PC-9 (cell line): ENCODE data around the gene OR5AN1. TPM values are rescaled to one million over a fixed set of nuclear protein-coding genes. Genes with fewer than 3 reads are reported as not detected.

Experiments used
- BruUV-seq: library from RNA; stranded (reverse); fragments of 400-500 nt; replicated peaks from 2 replicates; lab custom pipeline; 2021; lab: Mats Ljungman, UMichigan
- CTCF ChIA-PET: fragments of 300-600 bp; sonication (Branson Sonifier 250); formaldehyde crosslinking; loops from one replicate; lab custom pipeline; 2022; ENCODE audit warnings: antibody characterized with exemption; lab: Charles Lee
- POLR2A ChIA-PET: fragments of 300-600 bp; sonication (Branson Sonifier 250); formaldehyde crosslinking; loops from one replicate; lab custom pipeline; 2022; ENCODE audit warnings: antibody characterized with exemption; ENCODE audit not compliant: unreplicated experiment; lab: Charles Lee
- DNase-seq, 2 experiments: peaks; one replicate each; pipeline versions ENCODE4 v3.0.0 to v3.0.0-alpha.2; 2015 to 2022; ENCODE audit warnings: mixed read lengths in 1 of 2
- H2AFZ ChIP-seq: fragments of 200-600 bp; sonication (generic); 2 replicates; pipeline ENCODE4 v1.8.1; 2017; ENCODE audit warnings: antibody characterized with exemption
- H3F3A ChIP-seq: fragments of 200-600 bp; sonication (generic); 2 replicates; pipeline ENCODE4 v1.8.1; 2017; ENCODE audit warnings: antibody characterized with exemption, mild to moderate bottlenecking, low read depth; ENCODE audit not compliant: insufficient read depth
- H3K27ac ChIP-seq: fragments of 200-600 bp; sonication (generic); 2 replicates; pipeline ENCODE4 v1.6.1; 2016; ENCODE audit warnings: mixed run types
- H3K27me3 ChIP-seq: fragments of 200-600 bp; sonication (generic); 2 replicates; pipeline ENCODE4 v1.6.1; 2016; ENCODE audit warnings: low read depth, mixed run types; ENCODE audit not compliant: insufficient read depth
- H3K36me3 ChIP-seq: fragments of 200-600 bp; sonication (generic); 2 replicates; pipeline ENCODE4 v1.6.1; 2016; ENCODE audit warnings: low read depth, mixed run types
- H3K4me1 ChIP-seq: fragments of 200-600 bp; sonication (generic); replicated peaks from 2 replicates; pipeline ENCODE4 v1.6.1; 2016; ENCODE audit warnings: mixed run types; ENCODE audit not compliant: insufficient read depth
- H3K4me2 ChIP-seq: fragments of 200-600 bp; sonication (generic); 2 replicates; pipeline ENCODE4 v1.6.1; 2017; ENCODE audit warnings: mixed run types
- H3K4me3 ChIP-seq: fragments of 200-600 bp; sonication (generic); 2 replicates; pipeline ENCODE4 v1.6.1; 2016; ENCODE audit warnings: mixed run types
- H3K79me2 ChIP-seq: fragments of 200-600 bp; sonication (generic); 2 replicates; pipeline ENCODE4 v1.6.1; 2017; ENCODE audit warnings: low read depth, mixed run types
- H3K9me2 ChIP-seq: fragments of 200-600 bp; sonication (generic); 2 replicates; pipeline ENCODE4 v1.8.1; 2017; ENCODE audit warnings: mild to moderate bottlenecking; ENCODE audit not compliant: insufficient read depth
- H3K9me3 ChIP-seq: fragments of 200-600 bp; sonication (generic); 2 replicates; pipeline ENCODE4 v1.8.1; 2016; ENCODE audit warnings: low read depth; ENCODE audit not compliant: insufficient read depth
- H4K20me1 ChIP-seq: fragments of 200-600 bp; sonication (generic); 2 replicates; pipeline ENCODE4 v1.8.1; 2017; ENCODE audit not compliant: insufficient read depth
- CTCF ChIP-seq: fragments of 200-600 bp; sonication (generic); conservative IDR thresholded peaks from 2 replicates; pipeline ENCODE4 v1.6.1; 2017; ENCODE audit warnings: mixed run types, antibody characterized with exemption, mild to moderate bottlenecking, moderate library complexity
- EZH2 ChIP-seq: fragments of 200-600 bp; sonication (generic); IDR thresholded peaks from 2 replicates; pipeline ENCODE4 v1.8.0; 2017; ENCODE audit warnings: antibody characterized with exemption, low read depth
- intact Hi-C: fragments of 100-400 bp; cut with micrococcal nuclease; formaldehyde crosslinking; loops from one replicate; pipeline ENCODE4 v1.10.0; 2022; ENCODE audit not compliant: unreplicated experiment
- total RNA-seq: library from RNA; stranded (reverse); gene quantifications from 2 replicates; pipeline ENCODE4 v1.2.3, GENCODE V29; 2021

The OR5AN1 gene
- total RNA-seq, 1 experiment from 2014 or later: not detected

- no peak overlapping the region for H2AFZ ChIP-seq
- H3K27me3 ChIP-seq: no peaks in the 10 kb centered on the region
- H3K9me2 ChIP-seq: no peaks in the 10 kb centered on the region
- no peaks in the 10 kb centered on the region for H3K79me2 ChIP-seq
- H3K4me1 ChIP-seq: no peaks in the 10 kb centered on the region
- no peaks in the 10 kb centered on the region; the same call in 1 of the 2 replicates for H3K9me3 ChIP-seq
- no peak for TF ChIP-seq EZH2
- TF ChIP-seq CTCF: no peak
- H3K4me2 ChIP-seq: no peak overlapping the region
- ChIA-PET CTCF (no interaction called here), POLR2A (no interaction called here)
- BruUV-seq: no TSS peak
- no peak overlapping the region for H3K4me3 ChIP-seq
- no peaks in the 10 kb centered on the region for H3F3A ChIP-seq
- H3K27ac ChIP-seq: no peak overlapping the region
- no peak for DNase-seq
- H3K36me3 ChIP-seq: no peaks in the 10 kb centered on the region
- no peaks in the 10 kb centered on the region for H4K20me1 ChIP-seq
- intact Hi-C loops: no loop called here
Measured at GRCh38 chr11:59380263-59381059, 21.8 kb downstream of the OR5AN1 start.

DNA sequence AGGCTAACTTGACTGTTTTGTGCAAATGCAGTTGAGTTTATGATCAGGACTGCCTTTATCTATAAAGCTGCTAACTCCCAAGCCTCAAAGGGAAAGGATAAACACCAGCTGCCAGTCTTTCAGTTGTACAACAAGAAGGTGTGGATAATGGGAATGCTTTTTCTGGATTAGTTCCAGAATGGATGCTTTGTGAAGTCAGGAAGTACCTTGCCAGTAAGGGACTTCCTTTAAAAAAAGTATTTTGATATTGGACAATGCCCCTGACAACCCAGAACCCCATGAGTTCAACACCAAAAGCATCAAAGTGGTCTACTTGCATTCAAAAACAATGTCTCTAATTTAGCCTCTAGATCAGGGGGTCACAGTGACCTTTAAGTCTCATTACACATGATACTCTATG lies 35.5 kb downstream of the OR5AN1 start:
- no peaks in the 10 kb centered on the region for H4K20me1 ChIP-seq
- H3F3A ChIP-seq: no peaks in the 10 kb centered on the region
- H3K36me3 ChIP-seq: no peaks in the 10 kb centered on the region
- H3K27me3 ChIP-seq: no peaks in the 10 kb centered on the region
- ChIA-PET POLR2A (no interaction called here), CTCF (no interaction called here)
- DNase-seq: no peak
- no peak overlapping the region for H3K4me3 ChIP-seq
- no peak overlapping the region for H2AFZ ChIP-seq
- no peak for TF ChIP-seq EZH2
- no peak for TF ChIP-seq CTCF
- H3K4me1 ChIP-seq: no peaks in the 10 kb centered on the region
- no peaks in the 10 kb centered on the region for H3K9me2 ChIP-seq
- intact Hi-C loops: no loop called here
- H3K27ac ChIP-seq: no peak overlapping the region
- BruUV-seq: no TSS peak
- H3K79me2 ChIP-seq: no peaks in the 10 kb centered on the region
- no peaks in the 10 kb centered on the region for H3K9me3 ChIP-seq
- H3K4me2 ChIP-seq: no peak overlapping the region

DNA sequence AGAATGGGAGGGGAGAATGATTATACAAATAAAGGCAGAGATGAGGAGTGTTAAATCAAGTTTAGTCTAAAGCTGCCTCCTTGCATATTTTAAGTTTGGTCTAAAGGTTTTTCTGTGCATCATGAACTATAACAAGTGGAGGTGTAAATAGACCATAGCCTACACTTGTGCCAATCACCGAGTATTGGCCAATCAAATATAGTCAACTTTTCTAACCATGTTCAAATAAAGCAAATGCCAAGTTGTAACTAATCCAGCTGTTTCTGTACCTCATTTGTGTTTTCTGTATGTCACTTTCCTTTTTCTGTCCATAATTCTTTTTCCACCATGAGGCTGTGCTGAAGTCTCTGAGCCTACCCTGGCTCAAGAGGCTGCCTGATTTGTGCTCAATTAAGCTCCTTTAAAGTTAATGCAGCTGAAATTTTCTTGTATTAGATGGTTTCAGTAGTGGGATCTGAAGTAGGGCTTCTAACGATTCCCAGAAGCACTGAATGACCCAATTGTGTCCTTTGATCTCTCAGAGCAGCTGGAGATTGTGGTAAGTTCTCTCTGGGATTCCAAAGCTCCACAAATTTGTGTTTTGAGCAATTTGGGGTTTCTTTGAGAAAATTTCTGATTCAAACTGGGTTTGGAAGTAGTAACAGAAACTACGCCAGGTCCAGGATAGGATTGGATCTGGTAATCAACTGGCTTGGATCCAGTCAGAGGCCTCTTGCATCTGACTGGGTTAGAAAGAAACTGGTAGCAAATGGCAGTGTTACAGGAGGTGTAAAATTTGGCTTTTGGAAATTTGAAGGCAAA lies 42.0 kb downstream of the OR5AN1 start:
- TF ChIP-seq CTCF (no peak), EZH2 (no peak)
- Histone ChIP-seq H3K9me2 (no peaks in the 10 kb centered on the region), H3K4me2 (no peak overlapping the region), H4K20me1 (no peaks in the 10 kb centered on the region; the same call in 1 of the 2 replicates), H3K27ac (no peak overlapping the region), H3K4me1 (no peaks in the 10 kb centered on the region), H3K27me3 (no peaks in the 10 kb centered on the region), H3K79me2 (no peaks in the 10 kb centered on the region), H3K4me3 (no peak overlapping the region), H3K9me3 (peaks cover 16% of the 10 kb centered on the region), H2AFZ (no peak overlapping the region), H3F3A (no peaks in the 10 kb centered on the region), H3K36me3 (no peaks in the 10 kb centered on the region)
- BruUV-seq: no TSS peak
- ChIA-PET CTCF (interaction anchor here (1.0 kb wide), 1 partner anchor 209 kb away, joined by 5 read pairs; no protein-coding TSS in a partner anchor), POLR2A (no interaction called here)
- DNase-seq: no peak
- intact Hi-C loops: no loop called here
